ENCODE data around the gene MAP3K12.

MAP3K12 gene

GRCh38 chr12:53505555-53506449, 6.5 kb upstream of the MAP3K12 start:
- TF ChIP-seq CTCF (IDR thresholded peaks at IDR 0.05; ENCODE audit: control extremely low read depth, extremely low read depth, low read depth, missing control alignments) = no peak
- ChIA-PET POLR2A (no interaction called here), CTCF (interaction anchor here (1.1 to 1.7 kb wide), 6 partner anchors 38 to 161 kb away, joined by 3 to 4 read pairs (median 3); no protein-coding TSS in a partner anchor)
- DNase-seq (ENCODE audit: extremely low spot score) = no peak

- CTCF ChIA-PET = interaction anchor here (1.1 to 1.7 kb wide), 6 partner anchors 39 to 292 kb away, joined by 3 to 5 read pairs (median 4); no protein-coding TSS in a partner anchor
- no peak for TF ChIP-seq CTCF (IDR thresholded peaks at IDR 0.05; ENCODE audit: control extremely low read depth, extremely low read depth, low read depth, missing control alignments)
These were observed 5.8 kb upstream of the MAP3K12 start for GRCh38 chr12:53505086-53505485.

GRCh38 chr12:53504004-53504920, 5.0 kb upstream of the MAP3K12 start:
- POLR2A ChIA-PET = no interaction called here
- CTCF ChIA-PET = interaction anchor here (0.7 to 5.4 kb wide), 5 partner anchors 109 to 291 kb away, joined by 3 to 39 read pairs (median 4); partner anchors contain the start of gene AAAS
- no peak for DNase-seq (ENCODE audit: extremely low spot score)
- TF ChIP-seq CTCF (IDR thresholded peaks at IDR 0.05; ENCODE audit: control extremely low read depth, extremely low read depth, low read depth, missing control alignments) = no peak

More at GRCh38 chr12:53505086-53505485, 5.8 kb upstream of the MAP3K12 start:
- DNase-seq (ENCODE audit: extremely low spot score) = no peak
- POLR2A ChIA-PET = no interaction called here

GRCh38 chr12:53502983-53503728, 3.9 kb upstream of the MAP3K12 start:
- POLR2A ChIA-PET = no interaction called here

GRCh38 chr12:53502331-53502730, 3.1 kb upstream of the MAP3K12 start:
- CTCF ChIA-PET = interaction anchor here (1.1 to 5.8 kb wide), 3 partner anchors 8 to 181 kb away, joined by 3 to 43 read pairs (median 39); partner anchors contain the start of genes AAAS and NPFF
- no peak for DNase-seq (ENCODE audit: extremely low spot score)
- TF ChIP-seq CTCF (IDR thresholded peaks at IDR 0.05; ENCODE audit: control extremely low read depth, extremely low read depth, low read depth, missing control alignments) = no peak
- POLR2A ChIA-PET = no interaction called here

More at GRCh38 chr12:53502983-53503728, 3.9 kb upstream of the MAP3K12 start:
- CTCF ChIA-PET = interaction anchor here (1.1 to 5.8 kb wide), 3 partner anchors 7 to 182 kb away, joined by 3 to 43 read pairs (median 39); partner anchors contain the start of genes AAAS and NPFF
- no peak for TF ChIP-seq CTCF (IDR thresholded peaks at IDR 0.05; ENCODE audit: control extremely low read depth, extremely low read depth, low read depth, missing control alignments)
- DNase-seq (ENCODE audit: extremely low spot score) = no peak
